Tibial nerve (tissue), 4 donors: ENCODE results near the gene AK2. TPM values are rescaled to one million over a fixed set of nuclear protein-coding genes. Genes with fewer than 3 reads are reported as not detected.

Experiments used
- DNase-seq, 2 donors: peaks; one replicate each; pipeline ENCODE4 v3.0.0-alpha.2; 2019; ENCODE audit warnings: low spot score in 2 of 2
- H3K27ac ChIP-seq, 4 donors: fragments of 200-600 bp; sonication (generic) in 3 of 4; one replicate each; pipeline ENCODE4 v1.5.1; 2017 to 2019; ENCODE audit warnings: mild to moderate bottlenecking in 1 of 4
- H3K27me3 ChIP-seq, 2 donors: fragments of 200-600 bp; sonication (generic) in 1 of 2; one replicate each; pipeline versions ENCODE4 v1.5.1 to v1.6.0; 2017 to 2019
- H3K36me3 ChIP-seq, 3 donors: fragments of 200-600 bp; sonication (generic); one replicate each; pipeline ENCODE4 v1.5.1; 2018 to 2019
- H3K4me1 ChIP-seq, 4 donors: fragments of 200-600 bp; sonication (generic) in 3 of 4; one replicate each; pipeline ENCODE4 v1.5.1; 2017 to 2019
- H3K4me3 ChIP-seq, 4 donors: fragments of 200-600 bp; sonication (generic) in 3 of 4; one replicate each; pipeline ENCODE4 v1.5.1; 2017 to 2019; ENCODE audit warnings: mild to moderate bottlenecking in 1 of 4, moderate library complexity in 1 of 4
- H3K9me3 ChIP-seq, 4 donors: fragments of 200-600 bp; sonication (generic) in 3 of 4; one replicate each; pipeline ENCODE4 v1.5.1; 2017 to 2019
- EP300 ChIP-seq, 2 donors: sonication (generic); formaldehyde crosslinking; IDR thresholded peaks; one replicate each; pipeline ENCODE4 v1.6.1; 2017; ENCODE audit warnings: antibody characterized with exemption in 2 of 2, mild to moderate bottlenecking in 1 of 2
- POLR2A ChIP-seq, 2 donors: fragments of 450-650 bp; IDR thresholded peaks; one replicate each; pipeline ENCODE4 v1.6.1; 2017; ENCODE audit warnings: antibody characterized with exemption in 2 of 2, mild to moderate bottlenecking in 2 of 2, moderate library complexity in 2 of 2
- WGBS, 2 donors: methylation state at CpG; one replicate each; pipeline ENCODE4 v1.1.5; 2018; 5-methylcytosine and 5-hydroxymethylcytosine counted together
- total RNA-seq, 4 donors: library from RNA; depleted of rRNA; stranded (reverse); fragments of >200 nt; gene quantifications; one replicate each; pipeline ENCODE4 v1.1.0, GENCODE V29; 2016
- TF ChIP-seq, protein P1 (sequence below), 5 experiments: fragments of 200-600 bp in 3 of 5; fragments of 450-650 bp in 2 of 5; sonication (generic) in 3 of 5; IDR thresholded peaks; one replicate each; pipeline ENCODE4 v1.5.1; 2016 to 2019; ENCODE audit warnings: antibody characterized with exemption in 5 of 5, mild to moderate bottlenecking in 3 of 5, moderate library complexity in 2 of 5

Gene AK2
- total RNA-seq, 4 donors from 2014 or later: 127 to 559 (median 207) TPM

DNA sequence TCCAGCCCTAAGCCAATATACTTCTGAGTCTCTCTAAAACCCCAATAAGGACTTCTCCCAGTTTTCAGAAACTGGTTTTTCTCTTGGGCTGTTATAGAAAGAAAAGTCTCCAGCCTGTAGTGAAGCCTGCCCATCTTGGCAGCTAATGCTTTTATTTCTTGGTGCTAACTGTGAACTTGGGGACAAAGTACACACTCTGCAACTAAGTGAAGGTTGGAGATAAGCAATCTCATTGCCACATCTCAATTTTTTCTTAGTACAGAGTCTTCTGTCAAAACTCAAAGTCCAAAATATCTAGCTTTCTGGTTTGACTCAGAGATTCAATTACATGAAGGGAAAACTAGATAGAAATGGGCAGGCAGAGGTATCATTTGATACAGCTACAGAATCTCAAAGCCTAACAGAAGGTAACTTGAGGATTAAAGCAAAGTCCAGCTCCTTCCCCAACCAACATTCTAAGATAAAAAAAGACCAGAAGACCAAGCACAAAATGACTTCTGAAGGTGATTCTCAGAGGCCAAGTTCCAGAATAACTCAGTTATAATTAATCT is 14.0 kb downstream of the AK2 start:
- Histone ChIP-seq H3K4me1 (no peaks in the 10 kb centered on the region), H3K9me3 (no peaks in the 10 kb centered on the region), H3K4me3 (no peak overlapping the region), H3K27ac (no peak overlapping the region), H3K27me3 (no peaks in the 10 kb centered on the region), H3K36me3 (peaks cover 0 to 74% (median 4%) of the 10 kb centered on the region in 3 donors)
- no peak for DNase-seq
- TF ChIP-seq EP300 (IDR thresholded peaks at IDR 0.05) (no peak), POLR2A (IDR thresholded peaks at IDR 0.05) (no peak)
- TF ChIP-seq, protein P1, sequence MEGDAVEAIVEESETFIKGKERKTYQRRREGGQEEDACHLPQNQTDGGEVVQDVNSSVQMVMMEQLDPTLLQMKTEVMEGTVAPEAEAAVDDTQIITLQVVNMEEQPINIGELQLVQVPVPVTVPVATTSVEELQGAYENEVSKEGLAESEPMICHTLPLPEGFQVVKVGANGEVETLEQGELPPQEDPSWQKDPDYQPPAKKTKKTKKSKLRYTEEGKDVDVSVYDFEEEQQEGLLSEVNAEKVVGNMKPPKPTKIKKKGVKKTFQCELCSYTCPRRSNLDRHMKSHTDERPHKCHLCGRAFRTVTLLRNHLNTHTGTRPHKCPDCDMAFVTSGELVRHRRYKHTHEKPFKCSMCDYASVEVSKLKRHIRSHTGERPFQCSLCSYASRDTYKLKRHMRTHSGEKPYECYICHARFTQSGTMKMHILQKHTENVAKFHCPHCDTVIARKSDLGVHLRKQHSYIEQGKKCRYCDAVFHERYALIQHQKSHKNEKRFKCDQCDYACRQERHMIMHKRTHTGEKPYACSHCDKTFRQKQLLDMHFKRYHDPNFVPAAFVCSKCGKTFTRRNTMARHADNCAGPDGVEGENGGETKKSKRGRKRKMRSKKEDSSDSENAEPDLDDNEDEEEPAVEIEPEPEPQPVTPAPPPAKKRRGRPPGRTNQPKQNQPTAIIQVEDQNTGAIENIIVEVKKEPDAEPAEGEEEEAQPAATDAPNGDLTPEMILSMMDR (IDR thresholded peaks at IDR 0.05): no peak

DNA sequence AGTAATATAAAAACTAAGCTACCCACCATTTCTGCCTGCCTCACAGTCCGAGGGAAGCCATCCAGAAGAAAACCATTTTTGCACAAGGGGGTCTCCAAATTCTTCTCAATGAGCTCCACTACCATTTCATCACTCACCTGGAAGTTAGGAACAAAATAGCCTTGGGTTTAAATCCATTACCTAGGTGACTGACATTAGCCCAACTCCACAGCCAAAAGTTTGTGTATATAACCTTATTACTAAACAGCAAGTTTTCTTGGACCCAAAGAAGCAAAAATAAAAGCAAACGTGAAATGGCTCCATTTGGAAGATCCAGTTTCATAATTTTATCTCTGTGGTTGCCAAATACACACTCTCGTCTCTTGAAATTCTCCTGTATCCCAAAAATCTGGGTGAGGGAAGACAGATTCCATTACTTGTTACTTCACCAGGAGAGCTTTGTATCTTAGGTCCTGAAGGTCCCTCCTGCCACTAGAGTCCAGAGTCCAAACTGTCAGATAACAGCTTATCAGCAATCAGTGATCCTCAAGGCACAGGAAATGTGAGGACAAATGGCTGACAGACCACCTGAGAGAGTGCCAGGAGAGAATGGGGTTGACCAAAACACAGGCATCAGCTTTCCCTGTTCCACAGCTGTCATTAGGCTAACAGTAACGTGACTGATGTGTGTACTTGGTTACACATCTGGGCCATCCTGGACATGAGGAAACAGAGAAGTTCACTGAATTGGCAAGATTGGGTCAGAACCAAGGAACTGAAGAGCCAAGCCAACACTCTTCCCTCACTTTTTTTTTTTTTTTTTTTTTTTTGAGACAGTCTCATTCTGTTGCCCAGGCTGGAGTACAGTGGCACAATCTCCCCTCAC is 14.9 kb downstream of the AK2 start:
- Histone ChIP-seq H3K4me1 (no peaks in the 10 kb centered on the region), H3K36me3 (peaks cover 0 to 76% (median 10%) of the 10 kb centered on the region in 3 donors), H3K27ac (no peak overlapping the region), H3K9me3 (no peaks in the 10 kb centered on the region), H3K27me3 (no peaks in the 10 kb centered on the region), H3K4me3 (no peak overlapping the region)
- DNase-seq: no peak
- 84 to 90% methylated on average over 4 of the region's 4 CpGs for WGBS, 2 donors
- TF ChIP-seq, protein P1 (IDR thresholded peaks at IDR 0.05): no peak
- TF ChIP-seq POLR2A (IDR thresholded peaks at IDR 0.05): no peak
- no peak for TF ChIP-seq EP300 (IDR thresholded peaks at IDR 0.05)

DNA sequence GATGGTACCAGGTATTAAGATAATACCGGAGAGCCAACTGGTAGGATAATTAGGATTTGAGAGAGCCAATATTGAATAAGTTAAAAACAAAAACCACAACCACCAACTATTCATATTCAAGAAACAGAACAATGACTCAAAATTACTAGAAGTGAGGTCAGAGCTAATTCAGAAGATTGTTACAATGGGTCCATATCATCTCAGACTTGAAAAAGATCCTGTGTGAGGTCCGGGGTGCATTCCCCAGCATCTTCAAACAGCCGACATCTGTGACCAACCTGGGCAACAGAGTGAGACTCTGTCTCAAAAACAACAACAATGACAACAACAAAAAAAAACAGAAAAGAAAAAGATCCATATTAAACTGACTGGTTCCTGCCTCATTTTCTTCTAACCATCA is 18.6 kb downstream of the AK2 start:
- TF ChIP-seq POLR2A (IDR thresholded peaks at IDR 0.05) (no peak), EP300 (IDR thresholded peaks at IDR 0.05) (no peak)
- TF ChIP-seq, protein P1 (IDR thresholded peaks at IDR 0.05): no peak
- Histone ChIP-seq H3K9me3 (no peaks in the 10 kb centered on the region), H3K27me3 (no peaks in the 10 kb centered on the region), H3K36me3 (peaks cover 0 to 83% (median 7%) of the 10 kb centered on the region in 3 donors), H3K27ac (no peak overlapping the region), H3K4me1 (no peaks in the 10 kb centered on the region), H3K4me3 (no peak overlapping the region)
- DNase-seq: no peak
- WGBS, 2 donors: 79 to 86% methylated on average over 3 of the region's 3 CpGs

DNA sequence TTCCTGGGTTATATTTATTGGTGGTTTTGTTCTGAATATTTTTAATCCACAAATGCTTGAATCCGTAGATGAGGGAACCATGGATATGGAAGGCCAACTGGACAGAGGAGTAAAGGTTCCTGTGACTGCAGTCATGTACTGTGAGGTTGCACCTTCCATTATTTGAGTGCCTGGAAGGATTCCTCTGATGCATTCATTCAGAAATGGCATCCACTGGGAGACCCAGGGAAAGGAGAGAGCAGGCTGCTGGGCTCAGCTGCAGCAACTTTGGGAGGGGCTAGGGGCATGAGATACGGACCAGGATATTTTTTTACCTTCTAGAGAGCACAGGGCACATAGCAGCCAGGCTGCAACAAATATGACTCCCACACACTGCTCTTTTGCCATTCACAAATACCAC is 19.5 kb downstream of the AK2 start:
- WGBS, 2 donors: 79 to 93% methylated on average over 2 of the region's 2 CpGs
- Histone ChIP-seq H3K36me3 (peaks cover 0 to 83% (median 12%) of the 10 kb centered on the region in 3 donors), H3K27ac (no peak overlapping the region), H3K4me3 (no peak overlapping the region), H3K4me1 (peaks cover 0 to 9% (median 3%) of the 10 kb centered on the region in 4 donors), H3K9me3 (no peaks in the 10 kb centered on the region), H3K27me3 (no peaks in the 10 kb centered on the region)
- TF ChIP-seq EP300 (IDR thresholded peaks at IDR 0.05) (no peak), POLR2A (IDR thresholded peaks at IDR 0.05) (no peak)
- TF ChIP-seq, protein P1 (IDR thresholded peaks at IDR 0.05): no peak
- DNase-seq: no peak

DNA sequence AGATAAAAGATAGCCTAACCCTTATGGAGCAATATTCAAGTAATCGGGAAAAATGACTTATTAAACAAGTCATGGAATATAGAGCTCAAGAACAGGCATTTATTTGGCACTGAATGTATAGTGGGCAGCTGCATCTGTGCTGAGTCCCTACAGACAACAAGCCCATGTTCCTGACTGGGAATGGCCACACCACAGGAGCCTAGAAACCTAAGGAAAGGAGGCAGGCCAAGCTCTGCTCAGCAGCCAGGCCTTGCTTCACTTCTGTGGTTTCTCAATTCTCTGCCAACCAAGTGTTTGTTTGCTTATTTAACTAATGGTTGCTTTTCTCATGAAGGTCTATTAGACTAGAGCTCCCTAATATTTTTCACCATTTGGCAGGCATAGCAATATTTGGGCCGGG is 21.5 kb downstream of the AK2 start:
- Histone ChIP-seq H3K9me3 (no peaks in the 10 kb centered on the region), H3K27me3 (no peaks in the 10 kb centered on the region), H3K4me1 (peaks cover 2 to 28% (median 19%) of the 10 kb centered on the region in 4 donors), H3K36me3 (peaks cover 0 to 64% (median 12%) of the 10 kb centered on the region in 3 donors), H3K27ac (no peak overlapping the region), H3K4me3 (no peak overlapping the region)
- no peak for TF ChIP-seq POLR2A (IDR thresholded peaks at IDR 0.05)
- no peak for TF ChIP-seq EP300 (IDR thresholded peaks at IDR 0.05)
- TF ChIP-seq, protein P1 (IDR thresholded peaks at IDR 0.05): no peak
- 87 to 95% methylated on average over 2 of the region's 2 CpGs for WGBS, 2 donors
- no peak for DNase-seq
